B cell (primary cell): ENCODE data around the gene ADAM30.

Experiments
- EZH2 ChIP-seq: IDR thresholded peaks from 2 replicates; pipeline ENCODE4 v1.6.1; 2012; ENCODE audit warnings: borderline replicate concordance, low read depth, mild to moderate bottlenecking, moderate library complexity, low read length; ENCODE audit not compliant: insufficient read depth, poor library complexity, severe bottlenecking
- TF ChIP-seq, protein P1 (sequence below): fragments of 200-600 bp; IDR thresholded peaks from one replicate; pipeline ENCODE4 v1.8.0; 2022; ENCODE audit warnings: antibody characterized with exemption, mild to moderate bottlenecking

DNA sequence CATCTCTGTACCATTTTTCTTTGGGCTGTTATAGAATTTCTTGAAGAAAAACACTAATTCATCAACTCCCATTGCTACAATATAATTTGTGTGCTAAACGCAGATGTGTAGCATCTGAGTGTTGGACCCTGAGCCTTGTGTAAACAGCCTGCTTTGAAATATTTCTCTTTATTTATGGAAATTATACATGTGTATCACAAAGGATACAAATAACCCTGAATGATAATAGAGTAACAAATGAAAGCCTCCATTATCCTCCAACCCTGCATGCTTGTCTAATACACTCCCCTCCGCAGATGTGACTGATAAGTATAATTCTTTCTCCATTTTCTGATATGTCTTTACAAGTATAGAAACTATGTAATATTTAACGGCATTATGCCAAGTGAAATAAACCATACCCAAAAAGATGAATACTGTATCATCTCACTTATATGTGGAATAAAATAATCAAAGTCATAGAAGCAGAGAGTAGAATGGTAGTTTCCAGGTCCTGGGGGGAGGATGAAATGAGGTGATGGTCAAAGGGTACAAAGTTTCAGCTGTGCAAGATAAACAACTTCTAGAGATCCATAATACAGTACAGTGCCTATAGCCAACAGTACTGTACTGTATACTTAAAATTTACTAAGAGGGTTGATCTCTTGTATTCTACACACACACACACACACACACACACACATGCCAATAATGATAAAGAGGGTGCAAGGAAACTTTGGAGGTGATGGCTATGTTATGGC is 2.8 kb upstream of the ADAM30 start:
- TF ChIP-seq, protein P1, sequence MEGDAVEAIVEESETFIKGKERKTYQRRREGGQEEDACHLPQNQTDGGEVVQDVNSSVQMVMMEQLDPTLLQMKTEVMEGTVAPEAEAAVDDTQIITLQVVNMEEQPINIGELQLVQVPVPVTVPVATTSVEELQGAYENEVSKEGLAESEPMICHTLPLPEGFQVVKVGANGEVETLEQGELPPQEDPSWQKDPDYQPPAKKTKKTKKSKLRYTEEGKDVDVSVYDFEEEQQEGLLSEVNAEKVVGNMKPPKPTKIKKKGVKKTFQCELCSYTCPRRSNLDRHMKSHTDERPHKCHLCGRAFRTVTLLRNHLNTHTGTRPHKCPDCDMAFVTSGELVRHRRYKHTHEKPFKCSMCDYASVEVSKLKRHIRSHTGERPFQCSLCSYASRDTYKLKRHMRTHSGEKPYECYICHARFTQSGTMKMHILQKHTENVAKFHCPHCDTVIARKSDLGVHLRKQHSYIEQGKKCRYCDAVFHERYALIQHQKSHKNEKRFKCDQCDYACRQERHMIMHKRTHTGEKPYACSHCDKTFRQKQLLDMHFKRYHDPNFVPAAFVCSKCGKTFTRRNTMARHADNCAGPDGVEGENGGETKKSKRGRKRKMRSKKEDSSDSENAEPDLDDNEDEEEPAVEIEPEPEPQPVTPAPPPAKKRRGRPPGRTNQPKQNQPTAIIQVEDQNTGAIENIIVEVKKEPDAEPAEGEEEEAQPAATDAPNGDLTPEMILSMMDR = no peak
- no peak for TF ChIP-seq EZH2
